Liver (tissue), 3 donors: Measurements from ENCODE around the gene CAPN15.

Source experiments
- ATF3 ChIP-seq: IDR thresholded peaks from 2 replicates; pipeline ENCODE4 v1.6.1; 2016; ENCODE audit warnings: antibody characterized with exemption
- CTCF ChIP-seq: fragments of 150-350 bp; IDR thresholded peaks from 2 replicates; pipeline ENCODE4 v1.5.1; 2017; ENCODE audit warnings: improper control_type of control experiment, low read depth, low read length; ENCODE audit not compliant: missing input control
- EGR1 ChIP-seq, 2 donors: IDR thresholded peaks; 2 replicates each; pipeline ENCODE4 v1.6.1; 2016 to 2018; ENCODE audit warnings: antibody characterized with exemption in 2 of 2, low read depth in 2 of 2
- FOXA2 ChIP-seq: IDR thresholded peaks from 2 replicates; pipeline ENCODE4 v1.6.1; 2016; ENCODE audit warnings: antibody characterized with exemption
- HNF4A ChIP-seq, 2 donors: conservative IDR thresholded peaks; 2 replicates each; pipeline ENCODE4 v1.6.1; 2016; ENCODE audit warnings: antibody characterized with exemption in 2 of 2, mild to moderate bottlenecking in 2 of 2
- HNF4G ChIP-seq: IDR thresholded peaks from 2 replicates; pipeline ENCODE4 v1.6.1; 2016; ENCODE audit warnings: antibody characterized with exemption
- JUND ChIP-seq, 2 donors: IDR thresholded peaks; 2 replicates each; pipeline ENCODE4 v1.6.1; 2016; ENCODE audit warnings: antibody characterized with exemption in 2 of 2
- MAX ChIP-seq: IDR thresholded peaks from 2 replicates; pipeline ENCODE4 v1.6.1; 2016; ENCODE audit warnings: antibody characterized with exemption
- RAD21 ChIP-seq, 2 donors: IDR thresholded peaks; 2 replicates each; pipeline ENCODE4 v1.6.1; 2016; ENCODE audit warnings: antibody characterized with exemption in 2 of 2, mild to moderate bottlenecking in 2 of 2
- REST ChIP-seq: IDR thresholded peaks from 2 replicates; pipeline ENCODE4 v1.6.1; 2016; ENCODE audit warnings: antibody characterized with exemption, mild to moderate bottlenecking
- RXRA ChIP-seq, 2 donors: IDR thresholded peaks; 2 replicates each; pipeline ENCODE4 v1.6.1; 2017 to 2018; ENCODE audit warnings: antibody characterized with exemption in 2 of 2, mild to moderate bottlenecking in 1 of 2
- YY1 ChIP-seq: IDR thresholded peaks from 2 replicates; pipeline ENCODE4 v1.6.1; 2016; ENCODE audit warnings: antibody characterized with exemption, mild to moderate bottlenecking
- donor health status: healthy.
- donor health status: healthy.

GRCh38 chr16:576823-577201 is 49.3 kb downstream of the CAPN15 start:
- TF ChIP-seq CTCF (no peak), REST (no peak), MAX (no peak), RAD21 (IDR thresholded peaks at IDR 0.05) (no peak), JUND (IDR thresholded peaks at IDR 0.05) (no peak), HNF4G (no peak), HNF4A (conservative IDR thresholded peaks at IDR 0.05) (no peak), EGR1 (IDR thresholded peaks at IDR 0.05; ENCODE audit: low read depth in 2 of 2) (no peak), YY1 (no peak), ATF3 (no peak), RXRA (IDR thresholded peaks at IDR 0.05) (no peak), FOXA2 (no peak)
